Suprapubic skin (tissue), 4 donors: ENCODE measurements around the gene AFF2. TPM values are rescaled to one million over a fixed set of nuclear protein-coding genes. Genes with fewer than 3 reads are reported as not detected.

Source experiments
- DNase-seq, 2 donors: peaks; one replicate each; pipeline ENCODE4 v3.0.0-alpha.2; 2019; ENCODE audit warnings: low spot score in 2 of 2
- H3K27ac ChIP-seq: fragments of 200-600 bp; sonication (generic); one replicate; pipeline ENCODE4 v1.5.1; 2019
- H3K27me3 ChIP-seq: fragments of 200-600 bp; sonication (generic); one replicate; pipeline ENCODE4 v1.5.1; 2019
- H3K36me3 ChIP-seq: fragments of 200-600 bp; sonication (generic); one replicate; pipeline ENCODE4 v1.5.1; 2019
- H3K4me1 ChIP-seq: fragments of 200-600 bp; sonication (generic); one replicate; pipeline ENCODE4 v1.5.1; 2019
- H3K4me3 ChIP-seq: fragments of 200-600 bp; sonication (generic); one replicate; pipeline ENCODE4 v1.5.1; 2019; ENCODE audit warnings: mild to moderate bottlenecking
- H3K9me3 ChIP-seq: fragments of 200-600 bp; sonication (generic); one replicate; pipeline ENCODE4 v1.5.1; 2019
- EP300 ChIP-seq: sonication (generic); formaldehyde crosslinking; IDR thresholded peaks from one replicate; pipeline ENCODE4 v1.6.1; 2017; ENCODE audit warnings: antibody characterized with exemption
- POLR2A ChIP-seq, 2 donors: fragments of 450-650 bp; IDR thresholded peaks; one replicate each; pipeline ENCODE4 v1.6.1; 2017; ENCODE audit warnings: antibody characterized with exemption in 2 of 2, mild to moderate bottlenecking in 2 of 2, moderate library complexity in 2 of 2
- POLR2AphosphoS5 ChIP-seq, 3 donors: sonication (generic); formaldehyde crosslinking; IDR thresholded peaks; one replicate each; pipeline ENCODE4 v1.6.1; 2017; ENCODE audit warnings: antibody characterized with exemption in 3 of 3
- WGBS: methylation state at CpG from one replicate; pipeline ENCODE4 v1.1.5; 2018; 5-methylcytosine and 5-hydroxymethylcytosine counted together
- total RNA-seq, 4 donors: library from RNA; depleted of rRNA; stranded (reverse); fragments of >200 nt; gene quantifications; one replicate each; pipeline ENCODE4 v1.1.0, GENCODE V29; 2016
- TF ChIP-seq, protein P1 (sequence below), 2 donors: fragments of 200-600 bp in 1 of 2; fragments of 450-650 bp in 1 of 2; sonication (generic) in 1 of 2; IDR thresholded peaks; one replicate each; pipeline ENCODE4 v1.5.1; 2016 to 2019; ENCODE audit warnings: antibody characterized with exemption in 2 of 2, mild to moderate bottlenecking in 1 of 2, moderate library complexity in 1 of 2

Gene AFF2
- total RNA-seq, 4 donors from 2014 or later: 0.72 to 3.0 (median 1.6) TPM

DNA sequence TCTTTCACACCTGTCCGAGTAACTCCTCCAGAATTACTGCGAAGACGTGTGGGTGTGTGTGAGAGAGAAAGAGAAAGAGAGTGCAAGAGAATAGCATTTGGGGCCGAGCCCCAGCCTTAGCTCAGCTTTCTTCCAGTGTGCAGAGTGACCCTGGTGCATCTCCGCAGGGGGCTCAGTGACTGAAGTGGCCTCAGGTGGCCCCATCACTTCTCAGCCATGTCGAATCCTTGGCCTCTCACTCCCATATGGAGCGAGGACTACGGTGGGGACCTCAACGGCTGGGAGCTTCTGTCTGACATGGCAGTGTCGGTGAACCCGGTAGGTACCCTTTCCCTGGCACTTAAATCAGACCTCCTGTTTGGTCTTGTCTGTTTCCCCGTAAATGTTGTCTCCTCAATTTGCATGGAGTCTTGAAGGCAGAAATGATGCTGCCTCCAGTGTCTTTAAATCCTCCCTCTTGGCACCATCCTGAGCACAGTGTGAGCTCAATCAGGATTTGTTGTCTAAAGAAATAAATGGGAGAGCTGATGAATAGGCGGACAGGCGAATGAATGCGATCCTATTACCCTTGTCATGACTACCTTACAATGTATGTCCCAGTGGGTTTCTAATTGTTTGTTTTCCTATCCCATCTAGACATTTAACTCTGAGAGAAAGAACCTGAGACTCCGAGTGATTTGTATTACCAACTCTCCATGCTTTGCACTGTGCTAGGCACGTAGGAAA is 305.9 kb downstream of the AFF2 start:
- Histone ChIP-seq H3K9me3 (no peaks in the 10 kb centered on the region), H3K4me1 (no peaks in the 10 kb centered on the region), H3K36me3 (no peaks in the 10 kb centered on the region), H3K27ac (no peak overlapping the region), H3K27me3 (no peaks in the 10 kb centered on the region), H3K4me3 (no peak overlapping the region)
- DNase-seq: no peak
- WGBS: 75% methylated on average over 17 of the region's 17 CpGs
- TF ChIP-seq EP300: no peak
- TF ChIP-seq POLR2A (IDR thresholded peaks at IDR 0.05): no peak
- TF ChIP-seq, protein P1, sequence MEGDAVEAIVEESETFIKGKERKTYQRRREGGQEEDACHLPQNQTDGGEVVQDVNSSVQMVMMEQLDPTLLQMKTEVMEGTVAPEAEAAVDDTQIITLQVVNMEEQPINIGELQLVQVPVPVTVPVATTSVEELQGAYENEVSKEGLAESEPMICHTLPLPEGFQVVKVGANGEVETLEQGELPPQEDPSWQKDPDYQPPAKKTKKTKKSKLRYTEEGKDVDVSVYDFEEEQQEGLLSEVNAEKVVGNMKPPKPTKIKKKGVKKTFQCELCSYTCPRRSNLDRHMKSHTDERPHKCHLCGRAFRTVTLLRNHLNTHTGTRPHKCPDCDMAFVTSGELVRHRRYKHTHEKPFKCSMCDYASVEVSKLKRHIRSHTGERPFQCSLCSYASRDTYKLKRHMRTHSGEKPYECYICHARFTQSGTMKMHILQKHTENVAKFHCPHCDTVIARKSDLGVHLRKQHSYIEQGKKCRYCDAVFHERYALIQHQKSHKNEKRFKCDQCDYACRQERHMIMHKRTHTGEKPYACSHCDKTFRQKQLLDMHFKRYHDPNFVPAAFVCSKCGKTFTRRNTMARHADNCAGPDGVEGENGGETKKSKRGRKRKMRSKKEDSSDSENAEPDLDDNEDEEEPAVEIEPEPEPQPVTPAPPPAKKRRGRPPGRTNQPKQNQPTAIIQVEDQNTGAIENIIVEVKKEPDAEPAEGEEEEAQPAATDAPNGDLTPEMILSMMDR (IDR thresholded peaks at IDR 0.05): no peak
- TF ChIP-seq POLR2AphosphoS5 (IDR thresholded peaks at IDR 0.05): no peak

DNA sequence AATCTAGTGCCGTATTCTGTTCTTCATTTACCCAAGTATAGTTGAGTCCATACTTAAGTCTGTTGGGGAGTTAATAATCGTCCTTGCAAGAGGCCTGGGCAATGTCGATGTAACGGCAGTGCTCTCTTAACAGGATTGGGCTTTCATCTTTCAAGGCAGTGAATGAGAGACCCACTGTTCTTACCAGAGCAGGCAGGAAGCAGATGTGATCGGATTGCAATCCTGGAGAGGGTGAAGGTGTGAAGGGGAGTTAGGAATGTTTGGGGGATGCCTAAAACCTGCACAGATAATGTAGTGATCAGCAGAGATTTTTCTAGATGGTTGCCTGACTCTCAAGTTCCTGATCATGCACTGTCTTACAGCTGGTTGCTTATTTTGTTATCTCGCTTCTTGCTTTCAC is 308.4 kb downstream of the AFF2 start:
- H3K27me3 ChIP-seq: no peaks in the 10 kb centered on the region
- TF ChIP-seq EP300 (no peak), POLR2A (IDR thresholded peaks at IDR 0.05) (no peak), POLR2AphosphoS5 (IDR thresholded peaks at IDR 0.05) (no peak)
- TF ChIP-seq, protein P1 (IDR thresholded peaks at IDR 0.05): no peak
- 62% methylated on average over 6 of the region's 6 CpGs for WGBS
- H3K9me3 ChIP-seq: no peaks in the 10 kb centered on the region
- H3K4me3 ChIP-seq: no peak overlapping the region
- H3K4me1 ChIP-seq: no peaks in the 10 kb centered on the region
- H3K36me3 ChIP-seq: no peaks in the 10 kb centered on the region
- no peak overlapping the region for H3K27ac ChIP-seq
- no peak for DNase-seq

DNA sequence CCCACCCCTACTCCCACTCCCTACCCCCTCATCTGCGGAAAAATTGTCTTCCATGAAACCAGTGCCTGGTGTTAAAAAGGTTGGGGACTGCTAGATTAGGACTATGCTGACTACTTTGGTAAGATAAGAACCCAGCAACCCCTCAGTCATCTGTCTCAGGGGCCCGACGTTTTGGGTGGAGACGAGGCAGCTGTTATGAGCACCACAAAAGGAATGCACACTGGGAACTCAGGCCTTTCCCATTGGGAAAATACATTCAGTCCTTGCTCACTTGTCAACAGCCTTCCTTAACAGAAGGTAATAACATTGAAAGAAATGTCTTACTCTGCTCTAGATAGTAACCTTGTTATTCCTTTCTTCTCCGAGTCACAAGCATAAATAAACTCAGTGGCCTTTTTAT is 310.8 kb downstream of the AFF2 start:
- DNase-seq: no peak
- H3K27me3 ChIP-seq: no peaks in the 10 kb centered on the region
- H3K27ac ChIP-seq: no peak overlapping the region
- H3K36me3 ChIP-seq: no peaks in the 10 kb centered on the region
- no peak overlapping the region for H3K4me3 ChIP-seq
- WGBS: 52% methylated on average over 5 of the region's 5 CpGs
- no peak for TF ChIP-seq POLR2AphosphoS5 (IDR thresholded peaks at IDR 0.05)
- TF ChIP-seq EP300: no peak
- TF ChIP-seq, protein P1 (IDR thresholded peaks at IDR 0.05): no peak
- no peak for TF ChIP-seq POLR2A (IDR thresholded peaks at IDR 0.05)
- H3K4me1 ChIP-seq: no peaks in the 10 kb centered on the region
- no peaks in the 10 kb centered on the region for H3K9me3 ChIP-seq

DNA sequence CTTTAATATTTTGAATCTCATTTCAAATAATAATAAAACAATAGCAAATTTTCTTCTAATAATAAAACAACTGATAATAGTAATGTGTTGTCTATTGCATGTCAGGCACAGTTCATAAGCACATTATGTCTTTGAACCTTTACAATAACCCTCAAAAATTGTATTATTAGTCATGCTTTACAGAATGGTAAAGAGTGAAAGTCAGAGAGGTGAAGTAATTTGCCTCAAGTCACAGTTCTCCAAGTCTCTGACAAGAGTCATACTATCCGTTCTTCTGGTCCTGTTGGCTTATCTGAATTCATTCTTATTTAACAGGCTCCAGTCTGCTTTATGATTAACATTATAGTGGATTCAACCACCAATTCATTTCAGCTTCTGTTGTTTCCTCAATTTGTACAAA is 313.0 kb downstream of the AFF2 start:
- Histone ChIP-seq H3K27me3 (no peaks in the 10 kb centered on the region), H3K36me3 (no peaks in the 10 kb centered on the region), H3K4me1 (no peaks in the 10 kb centered on the region), H3K9me3 (no peaks in the 10 kb centered on the region), H3K27ac (no peak overlapping the region), H3K4me3 (no peak overlapping the region)
- no peak for TF ChIP-seq POLR2A (IDR thresholded peaks at IDR 0.05)
- TF ChIP-seq EP300: no peak
- TF ChIP-seq POLR2AphosphoS5 (IDR thresholded peaks at IDR 0.05): no peak
- TF ChIP-seq, protein P1 (IDR thresholded peaks at IDR 0.05): no peak
- no peak for DNase-seq
- WGBS: 58% methylated on average over 1 of the region's 1 CpG

DNA sequence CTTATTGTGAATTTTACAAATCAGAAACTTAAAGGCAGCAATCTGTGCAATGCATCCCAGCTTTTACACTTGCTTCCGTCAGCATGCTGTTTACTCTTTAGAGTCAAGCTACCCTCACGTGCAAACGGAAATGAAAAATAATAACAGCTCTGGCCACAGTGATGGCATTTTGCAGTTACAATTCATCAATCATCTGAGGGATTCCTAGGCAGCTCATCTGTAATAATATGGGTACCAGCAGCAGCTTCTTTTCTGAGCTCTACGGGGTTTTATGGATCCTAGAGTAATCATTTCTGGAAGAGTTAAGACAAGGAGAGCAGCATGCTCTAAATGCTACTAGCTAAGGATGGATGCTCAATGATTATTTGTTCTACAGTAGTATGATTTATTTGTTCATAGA is 313.6 kb downstream of the AFF2 start:
- Histone ChIP-seq H3K27me3 (no peaks in the 10 kb centered on the region), H3K9me3 (no peaks in the 10 kb centered on the region), H3K4me3 (no peak overlapping the region), H3K4me1 (no peaks in the 10 kb centered on the region), H3K36me3 (no peaks in the 10 kb centered on the region), H3K27ac (no peak overlapping the region)
- TF ChIP-seq POLR2A (IDR thresholded peaks at IDR 0.05): no peak
- TF ChIP-seq, protein P1 (IDR thresholded peaks at IDR 0.05): no peak
- no peak for TF ChIP-seq POLR2AphosphoS5 (IDR thresholded peaks at IDR 0.05)
- no peak for TF ChIP-seq EP300
- DNase-seq: no peak
- WGBS: 73% methylated on average over 4 of the region's 4 CpGs
